GM12878 (cell line): ENCODE data around the gene RASA1. TPM values are rescaled to one million over a fixed set of nuclear protein-coding genes. Genes with fewer than 3 reads are reported as not detected.

ENCODE experiments used
- ATAC-seq: fragments of 200-7000 bp; cut with Tn5 transposase; 3 replicates; pipeline ENCODE4 v1.9.1; 2020; ENCODE audit warnings: mild to moderate bottlenecking, moderate library complexity
- BruUV-seq: library from RNA; stranded (reverse); fragments of 400-500 nt; replicated peaks from 2 replicates; lab custom pipeline; 2021; lab: Mats Ljungman, UMichigan
- CTCF ChIA-PET: fragments of 300-600 bp; sonication (Branson Sonifier 250); formaldehyde crosslinking; extraction: SDS; loops from one replicate; lab custom pipeline; 2021; ENCODE audit warnings: inconsistent platforms; lab: Yijun Ruan, JAX
- POLR2A ChIA-PET: fragments of 350-600 bp; formaldehyde crosslinking; extraction: SDS; loops from one replicate; lab custom pipeline; 2021; ENCODE audit warnings: inconsistent platforms; lab: Charles Lee
- RAD21 ChIA-PET: fragments of 300-600 bp; sonication (Branson Sonifier 250); formaldehyde crosslinking; loops from one replicate; lab custom pipeline; 2023; ENCODE audit warnings: antibody characterized with exemption; ENCODE audit not compliant: unreplicated experiment; lab: Charles Lee
- SMC1A ChIA-PET: fragments of 300-600 bp; sonication (Branson Sonifier 250); formaldehyde crosslinking; loops from one replicate; lab custom pipeline; 2023; ENCODE audit not compliant: unreplicated experiment, uncharacterized antibody; lab: Charles Lee
- DNase-seq: peaks from one replicate; pipeline ENCODE4 v3.0.0-alpha.2; 2011; ENCODE audit warnings: low read depth, low spot score
- FAIRE-seq: peaks from 3 replicates; lab custom pipeline; 2011; peaks lifted over from hg19 to GRCh38; lab: Jason Lieb, UNC
- H2AFZ ChIP-seq: 2 replicates; pipeline ENCODE4 v1.6.0; 2011; ENCODE audit warnings: low read depth, low read length, control low read depth; ENCODE audit not compliant: control insufficient read depth
- H3K27ac ChIP-seq: 2 replicates; pipeline ENCODE4 v1.5.1; 2011; ENCODE audit warnings: control low read depth; ENCODE audit not compliant: control insufficient read depth, insufficient read depth
- H3K27me3 ChIP-seq, 2 experiments: replicated peaks in 1 of 2; 2 replicates each; pipeline versions ENCODE4 v1.6.0 to v1.6.1; 2011; ENCODE audit warnings: low read length in 1 of 2; ENCODE audit not compliant: control insufficient read depth in 2 of 2, insufficient read depth in 2 of 2
- H3K36me3 ChIP-seq, 2 experiments: 2 replicates each; pipeline ENCODE4 v1.5.1; 2011; ENCODE audit warnings: low read length in 1 of 2; ENCODE audit not compliant: control insufficient read depth in 2 of 2, insufficient read depth in 2 of 2
- H3K4me1 ChIP-seq: 2 replicates; pipeline ENCODE4 v1.6.1; 2011; ENCODE audit warnings: mild to moderate bottlenecking, low read length, moderate library complexity, mixed read lengths; ENCODE audit not compliant: control insufficient read depth, insufficient read depth
- H3K4me2 ChIP-seq: 2 replicates; pipeline ENCODE4 v1.6.0; 2011; ENCODE audit warnings: control low read depth; ENCODE audit not compliant: control insufficient read depth, insufficient read depth
- H3K4me3 ChIP-seq: fragments of 200-600 bp; sonication (generic); 2 replicates; pipeline ENCODE4 v1.5.1; 2016
- H3K79me2 ChIP-seq: 2 replicates; pipeline ENCODE4 v1.6.0; 2011; ENCODE audit warnings: low read length; ENCODE audit not compliant: control insufficient read depth, insufficient read depth
- H3K9ac ChIP-seq: 2 replicates; pipeline ENCODE4 v1.8.0; 2011; ENCODE audit warnings: low read length, control low read depth, mixed read lengths; ENCODE audit not compliant: control insufficient read depth, insufficient read depth
- H3K9me3 ChIP-seq: replicated peaks from 3 replicates; pipeline ENCODE4 v1.5.1; 2011; ENCODE audit warnings: mild to moderate bottlenecking, low read length; ENCODE audit not compliant: control insufficient read depth, insufficient read depth
- H4K20me1 ChIP-seq: 2 replicates; pipeline ENCODE4 v1.6.0; 2011; ENCODE audit not compliant: control insufficient read depth, insufficient read depth
- CHD2 ChIP-seq: IDR thresholded peaks from 2 replicates; pipeline ENCODE4 v1.6.1; 2011; ENCODE audit warnings: low read depth, low read length, improper control_type of control experiment, borderline replicate concordance
- GABPA ChIP-seq: IDR thresholded peaks from 2 replicates; pipeline ENCODE4 v1.6.1; 2014; ENCODE audit warnings: antibody characterized with exemption, low read depth, mild to moderate bottlenecking, inconsistent platforms
- JUNB ChIP-seq: IDR thresholded peaks from 2 replicates; pipeline ENCODE4 v1.6.1; 2016; ENCODE audit warnings: antibody characterized with exemption, mild to moderate bottlenecking
- MEF2B ChIP-seq: fragments of 450-650 bp; IDR thresholded peaks from 2 replicates; pipeline ENCODE4 v1.6.1; 2018; ENCODE audit warnings: mild to moderate bottlenecking, moderate library complexity; ENCODE audit not compliant: partially characterized antibody, poor library complexity, severe bottlenecking
- MLLT1 ChIP-seq: fragments of 450-650 bp; IDR thresholded peaks from 2 replicates; pipeline ENCODE4 v1.6.1; 2016; ENCODE audit warnings: mild to moderate bottlenecking
- MXI1 ChIP-seq: fragments of 150-350 bp; IDR thresholded peaks from 2 replicates; pipeline ENCODE4 v1.6.1; 2011; ENCODE audit warnings: low read depth, mild to moderate bottlenecking, inconsistent platforms, low read length, improper control_type of control experiment
- NR2C1 ChIP-seq: fragments of 450-650 bp; IDR thresholded peaks from 2 replicates; pipeline ENCODE4 v1.6.1; 2017; ENCODE audit warnings: antibody characterized with exemption, mild to moderate bottlenecking, moderate library complexity
- NRF1 ChIP-seq: conservative IDR thresholded peaks from 2 replicates; pipeline ENCODE4 v1.6.1; 2011; ENCODE audit warnings: mild to moderate bottlenecking, low read depth, low read length, improper control_type of control experiment
- POLR2AphosphoS2 ChIP-seq: IDR thresholded peaks from 2 replicates; pipeline ENCODE4 v1.6.1; 2011; ENCODE audit warnings: low read depth, mild to moderate bottlenecking, low read length, improper control_type of control experiment, moderate library complexity
- RUNX3 ChIP-seq: IDR thresholded peaks from 2 replicates; pipeline ENCODE4 v1.6.1; 2012; ENCODE audit warnings: low read length, inconsistent platforms
- SMARCA5 ChIP-seq: fragments of 450-650 bp; IDR thresholded peaks from 2 replicates; pipeline ENCODE4 v1.6.1; 2017; ENCODE audit warnings: mild to moderate bottlenecking
- SP1 ChIP-seq: IDR thresholded peaks from one replicate; pipeline ENCODE4 v1.6.1; 2011; ENCODE audit warnings: low read depth, low read length
- SREBF2 ChIP-seq: IDR thresholded peaks from 2 replicates; pipeline ENCODE4 v1.6.1; 2012; ENCODE audit warnings: mild to moderate bottlenecking, low read length
- STAT3 ChIP-seq: IDR thresholded peaks from 2 replicates; pipeline ENCODE4 v1.6.1; 2011; ENCODE audit warnings: low read depth, low read length, improper control_type of control experiment
- TBL1XR1 ChIP-seq: IDR thresholded peaks from 2 replicates; pipeline ENCODE4 v1.6.1; 2012; ENCODE audit warnings: low read depth, low read length, improper control_type of control experiment
- ZBTB4 ChIP-seq: fragments of 450-650 bp; formaldehyde crosslinking; IDR thresholded peaks from 2 replicates; pipeline ENCODE4 v1.4.0; 2022; ENCODE audit warnings: mild to moderate bottlenecking, moderate library complexity
- ZNF592 ChIP-seq: fragments of 450-650 bp; IDR thresholded peaks from 2 replicates; pipeline ENCODE4 v1.6.1; 2017; ENCODE audit warnings: mild to moderate bottlenecking, moderate library complexity
- ZNF622 ChIP-seq: fragments of 450-650 bp; IDR thresholded peaks from 2 replicates; pipeline ENCODE4 v1.6.1; 2017; ENCODE audit warnings: mild to moderate bottlenecking, inconsistent platforms
- WGBS: methylation state at CpG from one replicate; pipeline ENCODE4 v1.1.6; 2016; ENCODE audit warnings: low lambda C conversion rate; ENCODE audit not compliant: insufficient replicate concordance, insufficient coverage; ENCODE audit errors: missing lambda C conversion rate; 5-methylcytosine and 5-hydroxymethylcytosine counted together
- in situ Hi-C: fragments of 300-500 bp; cut with MboI; formaldehyde crosslinking; loops from 9 replicates; pipeline ENCODE4 v1.14.3; 2018; ENCODE audit warnings: mixed read lengths
- intact Hi-C: fragments of 100-400 bp; cut with micrococcal nuclease; formaldehyde crosslinking; loops from one replicate; pipeline ENCODE4 v1.14.2; 2022; ENCODE audit not compliant: unreplicated experiment
- polyA plus RNA-seq, 11 experiments: library from polyadenylated mRNA; depleted of rRNA in 4 of 11; unstranded in 6 of 11; stranded (reverse) in 5 of 11; fragments of >200 nt; fragmentation: Nextera tagmentation in 4 of 11; fragmentation: Illumina TruSeq in 1 of 11; extraction: Ambion mirVana in 4 of 11; extraction: Trizol in 1 of 11; gene quantifications; 1 replicate in 1 of 11; 2 replicates in 10 of 11; pipeline versions ENCODE4 v1.2.1 to v1.2.3, GENCODE V29; 2011 to 2016; ENCODE audit warnings: inconsistent platforms in 2 of 11, missing spikeins in 2 of 11, low read depth in 1 of 11
- total RNA-seq, 4 experiments: library from RNA; depleted of rRNA in 3 of 4; stranded (reverse); fragments of >200 nt in 3 of 4; fragmentation: Illumina TruSeq in 1 of 4; extraction: Trizol in 1 of 4; gene quantifications; 2 replicates each; pipeline versions ENCODE4 v1.2.1 to v1.2.3, GENCODE V29; 2013 to 2021

Gene RASA1
- total and polyA plus RNA-seq, 10 of the 15 experiments (the other 5 are each of a cell fraction or from before 2014, with no cell fraction given), result 7.8 to 72.3 (median 21.8) TPM

GRCh38 chr5:87263498-87263897, 4.2 kb upstream of the RASA1 start:
- SMC1A ChIA-PET, result interaction anchor here (1.0 to 1.3 kb wide), 4 partner anchors 9 to 194 kb away, joined by 3 to 5 read pairs (median 4); no protein-coding TSS in a partner anchor
- H3K27ac ChIP-seq, result no peak overlapping the region
- H3K4me3 ChIP-seq, result no peak overlapping the region
- in situ Hi-C loops (no loop called here), intact Hi-C loops (loop anchor here (10.0 kb wide), 1 partner anchor 149 kb away; no protein-coding TSS in a partner anchor)
- no peak overlapping the region for H3K9ac ChIP-seq
- H3K9me3 ChIP-seq, result no peaks in the 10 kb centered on the region
- peaks cover 7% of the 10 kb centered on the region for H3K79me2 ChIP-seq
- H2AFZ ChIP-seq, result no peak overlapping the region
- CTCF ChIA-PET, result interaction anchor here (0.9 to 1.1 kb wide), 3 partner anchors 9 to 33 kb away, joined by 3 read pairs; no protein-coding TSS in a partner anchor
- no peaks in the 10 kb centered on the region for H3K36me3 ChIP-seq
- H3K4me2 ChIP-seq, result no peak overlapping the region
- no peaks in the 10 kb centered on the region for H3K27me3 ChIP-seq
- TF ChIP-seq MEF2B, result no peak
- TF ChIP-seq GABPA, result no peak
- no peak for TF ChIP-seq ZNF592
- no peak for TF ChIP-seq RUNX3
- TF ChIP-seq NR2C1, result no peak
- TF ChIP-seq NRF1, result no peak
- no peak for TF ChIP-seq JUNB
- TF ChIP-seq SP1, result no peak
- TF ChIP-seq TBL1XR1, result no peak
- no peak for TF ChIP-seq MLLT1
- no peak for TF ChIP-seq ZBTB4 (CRISPR knock-in tag)
- TF ChIP-seq CHD2, result no peak
- TF ChIP-seq POLR2AphosphoS2, result no peak
- no peak for TF ChIP-seq ZNF622
- TF ChIP-seq SREBF2, result no peak
- TF ChIP-seq MXI1, result no peak
- TF ChIP-seq SMARCA5, result no peak
- TF ChIP-seq STAT3, result no peak
- no TSS peak for BruUV-seq
- RAD21 ChIA-PET, result interaction anchor here (0.6 to 1.0 kb wide), 3 partner anchors 10 to 194 kb away, joined by 3 to 4 read pairs (median 3); no protein-coding TSS in a partner anchor
- 94% methylated on average over 3 of the region's 3 CpGs for WGBS
- no peak for ATAC-seq
- POLR2A ChIA-PET, result no interaction called here
- DNase-seq, result no peak
- H4K20me1 ChIP-seq, result no peaks in the 10 kb centered on the region
- peaks cover 2% of the 10 kb centered on the region; the same call in 1 of the 2 replicates for H3K4me1 ChIP-seq
- FAIRE-seq, result no peak
